ENCODE data around the gene HNRNPLL.
"Not testable (repeated sequence)": the region's sequence is repeated elsewhere in the genome, so short reads cannot be mapped to it uniquely, and the experiment has no call there.

Gene HNRNPLL

GRCh38 chr2:38619458-38620164 is 16.9 kb upstream of the HNRNPLL start:
- no peaks in the 10 kb centered on the region for H3K36me3 ChIP-seq (ENCODE audit: insufficient read depth, insufficient read length, low read length)

GRCh38 chr2:38617301-38617700 is 14.6 kb upstream of the HNRNPLL start:
- Histone ChIP-seq H3K9me3 (ENCODE audit: insufficient read depth, low read length) (no peaks in the 10 kb centered on the region), H3K9ac (ENCODE audit: insufficient read length, low read depth) (no peak overlapping the region), H3K4me1 (ENCODE audit: insufficient read depth, insufficient read length) (no peaks in the 10 kb centered on the region), H3K27me3 (ENCODE audit: insufficient read depth, insufficient read length) (no peaks in the 10 kb centered on the region), H3K36me3 (ENCODE audit: insufficient read depth, insufficient read length, low read length) (no peaks in the 10 kb centered on the region), H3K4me3 (ENCODE audit: insufficient read length, low read depth) (no peak overlapping the region)
- TF ChIP-seq YY1 (IDR thresholded peaks at IDR 0.05; ENCODE audit: insufficient read depth, insufficient read length) (no peak), SUZ12 (IDR thresholded peaks at IDR 0.05; ENCODE audit: extremely low read depth, insufficient read depth, insufficient read length) (no peak), ZNF274 (IDR thresholded peaks at IDR 0.05; ENCODE audit: low read depth, low read length) (no peak)
- no peak for DNase-seq (ENCODE audit: low read depth, low spot score)

More at GRCh38 chr2:38619458-38620164, 16.9 kb upstream of the HNRNPLL start:
- H3K4me1 ChIP-seq (ENCODE audit: insufficient read depth, insufficient read length) = no peaks in the 10 kb centered on the region
- no peak overlapping the region for H3K9ac ChIP-seq (ENCODE audit: insufficient read length, low read depth)
- DNase-seq (ENCODE audit: low read depth, low spot score) = no peak
- TF ChIP-seq ZNF274 (IDR thresholded peaks at IDR 0.05; ENCODE audit: low read depth, low read length) (no peak), YY1 (IDR thresholded peaks at IDR 0.05; ENCODE audit: insufficient read depth, insufficient read length) (no peak), SUZ12 (IDR thresholded peaks at IDR 0.05; ENCODE audit: extremely low read depth, insufficient read depth, insufficient read length) (no peak)
- no peaks in the 10 kb centered on the region for H3K9me3 ChIP-seq (ENCODE audit: insufficient read depth, low read length)
- H3K27me3 ChIP-seq (ENCODE audit: insufficient read depth, insufficient read length) = no peaks in the 10 kb centered on the region
- H3K4me3 ChIP-seq (ENCODE audit: insufficient read length, low read depth) = no peak overlapping the region

DNA sequence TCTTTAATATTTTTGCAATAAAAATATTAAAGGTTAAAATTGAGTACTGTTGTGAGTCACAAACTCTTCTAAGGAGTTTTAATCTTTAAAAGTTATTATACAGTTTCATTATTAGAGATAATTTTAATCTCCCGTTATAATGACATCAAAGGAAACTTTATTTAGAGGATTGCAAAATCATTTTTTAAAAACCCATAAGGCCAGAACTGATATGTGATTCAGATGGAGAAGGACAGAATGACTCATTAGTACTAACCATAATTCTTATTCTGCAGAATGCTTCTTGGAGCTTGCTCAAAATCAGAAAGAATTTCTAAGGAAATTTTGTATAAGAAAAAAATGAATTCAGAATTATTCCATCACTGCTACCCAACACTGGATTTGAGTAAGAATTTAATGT is 12.5 kb upstream of the HNRNPLL start:
- TF ChIP-seq YY1 (IDR thresholded peaks at IDR 0.05; ENCODE audit: insufficient read depth, insufficient read length) = no peak
- TF ChIP-seq ZNF274 (IDR thresholded peaks at IDR 0.05; ENCODE audit: low read depth, low read length) = no peak
- TF ChIP-seq SUZ12 (IDR thresholded peaks at IDR 0.05; ENCODE audit: extremely low read depth, insufficient read depth, insufficient read length) = no peak
- Histone ChIP-seq H3K36me3 (ENCODE audit: insufficient read depth, insufficient read length, low read length) (no peaks in the 10 kb centered on the region), H3K9ac (ENCODE audit: insufficient read length, low read depth) (no peak overlapping the region), H3K27me3 (ENCODE audit: insufficient read depth, insufficient read length) (no peaks in the 10 kb centered on the region), H3K4me1 (ENCODE audit: insufficient read depth, insufficient read length) (no peaks in the 10 kb centered on the region), H3K4me3 (ENCODE audit: insufficient read length, low read depth) (no peak overlapping the region), H3K9me3 (ENCODE audit: insufficient read depth, low read length) (no peaks in the 10 kb centered on the region)
- no peak for DNase-seq (ENCODE audit: low read depth, low spot score)

GRCh38 chr2:38613849-38614213 is 11.1 kb upstream of the HNRNPLL start:
- H3K36me3 ChIP-seq (ENCODE audit: insufficient read depth, insufficient read length, low read length) = no peaks in the 10 kb centered on the region
- no peak for TF ChIP-seq YY1 (IDR thresholded peaks at IDR 0.05; ENCODE audit: insufficient read depth, insufficient read length)
- no peak for TF ChIP-seq SUZ12 (IDR thresholded peaks at IDR 0.05; ENCODE audit: extremely low read depth, insufficient read depth, insufficient read length)
- no peak overlapping the region for H3K9ac ChIP-seq (ENCODE audit: insufficient read length, low read depth)

DNA sequence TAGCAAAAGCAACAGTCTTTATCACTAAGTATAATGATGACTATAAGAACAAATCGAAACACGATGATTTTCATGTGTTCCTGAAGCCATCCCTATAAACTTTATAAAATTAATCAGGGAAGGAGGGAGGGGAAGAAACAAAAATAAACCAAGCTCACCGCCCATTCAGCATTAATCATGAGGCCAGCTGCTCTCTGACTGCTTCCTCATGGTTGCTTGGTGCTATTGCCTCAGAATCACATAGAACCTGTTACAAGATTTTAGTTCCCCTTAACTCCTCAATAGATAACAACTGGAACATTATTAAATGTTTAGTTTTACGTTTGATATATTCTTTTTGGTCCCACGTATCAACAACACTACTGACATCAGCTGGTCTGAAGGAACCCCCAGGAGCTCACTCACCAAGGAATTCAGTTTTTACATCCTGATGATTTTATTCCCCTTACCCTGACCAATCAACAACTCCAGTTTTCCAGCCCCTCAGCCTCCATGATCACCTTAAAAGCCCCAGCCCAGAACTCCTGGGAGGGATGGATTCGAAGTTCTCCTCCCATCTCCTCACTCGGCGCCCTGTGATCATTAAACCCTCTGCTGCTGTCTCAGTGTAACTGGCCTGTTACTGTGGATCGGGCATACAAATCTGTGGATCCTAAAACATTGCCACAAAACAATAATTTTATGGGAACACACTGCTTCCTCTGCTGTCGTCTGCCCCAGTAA is 10.6 kb upstream of the HNRNPLL start:
- no peaks in the 10 kb centered on the region for H3K36me3 ChIP-seq (ENCODE audit: insufficient read depth, insufficient read length, low read length)
- TF ChIP-seq ZNF274 (IDR thresholded peaks at IDR 0.05; ENCODE audit: low read depth, low read length) (no peak), SUZ12 (IDR thresholded peaks at IDR 0.05; ENCODE audit: extremely low read depth, insufficient read depth, insufficient read length) (no peak), YY1 (IDR thresholded peaks at IDR 0.05; ENCODE audit: insufficient read depth, insufficient read length) (no peak)
- DNase-seq (ENCODE audit: low read depth, low spot score) = no peak
- H3K27me3 ChIP-seq (ENCODE audit: insufficient read depth, insufficient read length) = no peaks in the 10 kb centered on the region
- H3K9ac ChIP-seq (ENCODE audit: insufficient read length, low read depth) = no peak overlapping the region
- H3K4me1 ChIP-seq (ENCODE audit: insufficient read depth, insufficient read length) = no peaks in the 10 kb centered on the region
- no peaks in the 10 kb centered on the region for H3K9me3 ChIP-seq (ENCODE audit: insufficient read depth, low read length)
- H3K4me3 ChIP-seq (ENCODE audit: insufficient read length, low read depth) = no peak overlapping the region

More at GRCh38 chr2:38613849-38614213, 11.1 kb upstream of the HNRNPLL start:
- Histone ChIP-seq H3K4me3 (ENCODE audit: insufficient read length, low read depth) (no peak overlapping the region), H3K4me1 (ENCODE audit: insufficient read depth, insufficient read length) (no peaks in the 10 kb centered on the region), H3K27me3 (ENCODE audit: insufficient read depth, insufficient read length) (no peaks in the 10 kb centered on the region), H3K9me3 (ENCODE audit: insufficient read depth, low read length) (no peaks in the 10 kb centered on the region)
- no peak for DNase-seq (ENCODE audit: low read depth, low spot score)

DNA sequence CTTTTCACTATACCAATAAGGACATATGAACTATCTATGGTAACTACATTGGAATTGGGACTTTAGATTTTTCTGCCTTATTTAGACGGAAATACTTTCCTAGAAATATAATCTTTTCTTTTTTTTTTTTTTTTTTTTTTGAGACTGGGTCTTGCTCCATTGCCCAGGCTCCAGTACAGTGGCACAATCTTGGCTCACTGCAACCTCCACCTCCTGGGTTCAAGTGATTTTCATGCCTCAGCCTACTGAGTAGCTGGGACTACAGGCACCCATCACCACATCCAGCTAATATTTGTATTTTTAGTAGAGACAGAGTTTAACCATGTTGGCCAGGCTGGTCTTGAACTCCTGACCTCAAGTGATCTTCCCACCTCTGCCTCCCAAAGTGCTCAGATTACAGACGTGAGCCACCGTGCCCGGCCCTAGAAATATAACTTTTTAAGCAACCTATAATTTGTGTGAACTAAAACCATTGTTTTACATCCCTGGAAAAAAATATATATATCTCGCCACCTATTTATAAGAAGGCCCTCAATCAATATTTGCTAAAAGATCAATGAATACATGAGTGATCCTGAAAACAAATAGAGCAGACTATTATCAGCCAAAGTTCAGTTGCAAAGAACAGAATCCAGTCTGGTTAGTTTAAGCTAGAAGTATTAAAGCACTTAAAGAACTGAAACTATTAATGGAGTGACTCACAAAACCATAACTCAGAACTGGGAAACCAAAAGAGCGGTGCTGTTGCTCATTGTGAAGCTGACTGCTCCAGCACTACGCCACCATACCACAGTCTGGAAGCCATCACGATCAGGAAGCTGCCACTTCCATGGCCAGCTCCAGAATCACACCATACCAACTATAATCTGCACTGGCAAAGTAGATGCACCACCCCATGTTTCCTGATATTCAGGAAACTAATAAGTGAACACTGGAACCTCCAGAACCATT is 8.4 kb upstream of the HNRNPLL start:
- TF ChIP-seq ZNF274 (IDR thresholded peaks at IDR 0.05; ENCODE audit: low read depth, low read length) (no peak), YY1 (IDR thresholded peaks at IDR 0.05; ENCODE audit: insufficient read depth, insufficient read length) (no peak), SUZ12 (IDR thresholded peaks at IDR 0.05; ENCODE audit: extremely low read depth, insufficient read depth, insufficient read length) (no peak)
- Histone ChIP-seq H3K36me3 (ENCODE audit: insufficient read depth, insufficient read length, low read length) (no peaks in the 10 kb centered on the region), H3K9ac (ENCODE audit: insufficient read length, low read depth) (no peak overlapping the region), H3K27me3 (ENCODE audit: insufficient read depth, insufficient read length) (no peaks in the 10 kb centered on the region), H3K9me3 (ENCODE audit: insufficient read depth, low read length) (no peaks in the 10 kb centered on the region), H3K4me3 (ENCODE audit: insufficient read length, low read depth) (no peak overlapping the region), H3K4me1 (ENCODE audit: insufficient read depth, insufficient read length) (no peaks in the 10 kb centered on the region)
- no peak for DNase-seq (ENCODE audit: low read depth, low spot score)

DNA sequence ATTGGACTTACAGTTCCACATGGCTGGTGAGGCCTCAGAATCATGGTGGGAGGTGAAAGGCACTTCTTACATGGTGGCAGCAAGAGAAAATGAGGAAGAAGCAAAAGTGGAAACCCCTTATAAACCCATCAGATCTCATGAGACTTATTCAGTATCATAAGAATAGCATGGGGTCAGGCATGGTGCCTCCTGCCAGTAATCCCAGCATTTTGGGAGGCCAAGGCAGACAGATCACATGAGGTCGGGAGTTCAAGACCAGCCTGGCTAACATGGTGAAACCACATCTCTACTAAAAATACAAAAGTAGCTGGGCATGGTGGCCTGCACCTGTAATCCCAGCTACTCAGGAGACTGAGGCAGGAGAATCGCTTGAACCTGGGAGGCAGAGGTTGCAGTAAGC is 6.5 kb upstream of the HNRNPLL start:
- not testable (repeated sequence) for H3K9ac ChIP-seq (ENCODE audit: insufficient read length, low read depth); H3K27me3 ChIP-seq (ENCODE audit: insufficient read depth, insufficient read length); H3K36me3 ChIP-seq (ENCODE audit: insufficient read depth, insufficient read length, low read length); H3K4me3 ChIP-seq (ENCODE audit: insufficient read length, low read depth); H3K4me1 ChIP-seq (ENCODE audit: insufficient read depth, insufficient read length); H3K9me3 ChIP-seq (ENCODE audit: insufficient read depth, low read length); DNase-seq (ENCODE audit: low read depth, low spot score)
